HG02623 (cell line): ENCODE data around the gene ANK2.

Experiments used
- ATAC-seq: cut with Tn5 transposase; IDR thresholded peaks from one replicate; pipeline ENCODE4 v1.9.1; 2021; ENCODE audit warnings: moderate library complexity; ENCODE audit not compliant: unreplicated experiment

Gene ANK2

DNA sequence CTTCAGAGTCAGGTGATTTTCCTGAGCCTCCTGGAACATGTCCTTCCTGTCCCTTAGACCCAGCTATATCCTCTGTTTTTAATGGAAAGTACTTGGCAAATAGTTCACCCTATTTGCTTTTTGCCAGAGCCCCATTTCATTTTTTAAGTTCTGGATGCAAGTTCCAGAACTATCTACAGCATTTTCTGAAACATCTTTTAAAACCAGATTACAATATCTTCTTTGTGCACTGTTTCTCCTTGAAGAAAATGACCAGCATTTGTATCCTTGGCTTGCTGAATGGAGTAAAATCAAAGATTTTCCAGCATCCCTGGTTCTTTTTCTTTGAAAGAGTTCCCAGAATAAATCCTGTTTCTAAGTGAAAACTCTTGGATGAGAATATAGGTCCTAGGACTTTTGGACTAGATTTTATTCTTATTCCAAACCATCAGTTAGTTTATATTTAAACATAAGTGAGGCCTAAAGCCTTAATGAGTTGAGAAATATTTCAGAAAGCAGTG is 224.3 kb downstream of the ANK2 start:
- ATAC-seq, result no peak

DNA sequence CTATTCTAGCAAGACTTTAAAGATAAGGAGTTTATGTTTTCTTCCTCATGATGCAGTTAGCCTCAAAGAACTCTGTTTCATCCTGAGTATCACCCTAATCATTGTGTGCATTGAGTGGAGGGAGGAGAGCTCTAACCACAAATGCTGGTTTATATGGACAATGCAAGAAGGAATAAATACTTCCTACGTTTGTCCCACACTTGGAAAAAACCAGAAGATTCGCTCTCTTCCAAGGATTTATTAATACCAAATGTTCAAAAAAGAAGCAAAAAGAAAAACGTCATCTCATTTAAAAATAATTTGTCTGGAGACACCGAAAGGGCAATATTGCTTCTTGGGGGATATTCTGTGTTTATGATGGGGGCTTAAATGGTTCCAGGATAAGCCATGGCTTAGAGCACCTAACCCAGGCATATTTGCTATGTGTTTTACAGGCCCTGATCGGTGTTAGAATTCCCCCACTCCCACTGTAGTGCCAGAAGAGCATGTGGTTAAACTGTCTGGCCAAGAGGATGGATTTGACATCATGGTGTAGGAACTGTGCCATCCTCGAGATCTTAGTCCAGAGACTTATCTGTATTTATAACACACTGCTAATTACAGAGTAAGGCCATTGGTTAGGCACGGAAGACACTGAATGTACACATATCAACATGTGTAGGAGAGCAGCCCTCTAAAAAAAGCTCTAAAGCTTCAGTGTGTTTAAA is 227.2 kb downstream of the ANK2 start:
- no peak for ATAC-seq

- peak; percentile 98 for ATAC-seq
Measured at GRCh38 chr4:113278324-113278934, 229.0 kb downstream of the ANK2 start.

DNA sequence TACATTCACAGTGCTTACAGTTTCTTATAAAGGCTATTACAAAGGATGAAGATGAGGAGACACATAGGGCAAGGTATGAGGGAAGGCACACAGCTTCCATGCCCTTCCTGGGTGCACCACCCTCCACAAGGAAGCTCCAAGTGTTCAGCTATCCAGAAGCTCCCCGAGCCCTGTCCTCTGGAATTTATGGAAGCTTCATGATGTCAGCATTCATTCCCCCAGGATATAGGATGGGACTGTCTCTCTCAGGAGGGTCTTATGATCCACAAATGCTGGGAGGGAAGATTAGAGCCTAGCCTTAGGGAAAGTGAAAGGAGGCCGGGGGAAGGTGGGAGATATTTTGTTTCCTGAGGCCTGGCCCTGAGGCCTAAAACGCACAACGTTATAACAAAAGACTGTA is 236.0 kb downstream of the ANK2 start:
- no peak for ATAC-seq

- ATAC-seq, result no peak
Measured at GRCh38 chr4:113288257-113288656, 238.8 kb downstream of the ANK2 start.

GRCh38 chr4:113288696-113289095 is 239.2 kb downstream of the ANK2 start:
- no peak for ATAC-seq

GRCh38 chr4:113289766-113290165 is 240.3 kb downstream of the ANK2 start:
- no peak for ATAC-seq

- ATAC-seq, result no peak
Measured at GRCh38 chr4:113290666-113291065, 241.2 kb downstream of the ANK2 start.

DNA sequence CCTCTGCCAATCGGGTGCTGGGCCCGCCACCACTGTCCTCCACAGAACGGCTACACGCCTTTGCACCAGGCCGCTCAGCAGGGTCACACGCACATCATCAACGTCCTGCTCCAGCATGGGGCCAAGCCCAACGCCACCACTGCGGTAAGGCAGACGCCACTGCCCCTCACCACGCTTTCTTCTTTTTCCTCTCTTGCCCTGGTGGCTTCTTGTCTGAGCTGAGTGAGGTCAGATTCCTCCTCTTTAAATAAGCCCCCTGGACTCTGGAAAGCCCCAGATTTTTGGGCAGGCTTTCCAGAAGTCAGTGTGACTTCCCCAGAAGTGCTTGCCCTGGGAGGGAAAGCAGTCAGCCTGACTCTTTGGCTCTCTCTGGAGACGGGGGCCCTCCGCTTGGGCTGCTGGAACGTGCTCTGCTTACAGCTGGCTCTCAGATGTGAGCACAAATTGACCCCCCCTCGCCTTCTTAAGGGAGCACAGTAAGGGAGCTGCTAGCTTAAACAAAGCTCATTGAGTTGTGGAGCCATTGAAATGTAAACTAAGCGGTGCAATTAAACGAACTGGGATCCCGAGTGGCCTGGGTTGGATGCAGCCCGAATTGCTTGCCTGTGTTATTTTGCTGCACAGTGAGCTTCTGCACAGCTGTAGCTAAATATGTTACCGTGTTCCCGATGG is 243.1 kb downstream of the ANK2 start:
- ATAC-seq, result no peak

DNA sequence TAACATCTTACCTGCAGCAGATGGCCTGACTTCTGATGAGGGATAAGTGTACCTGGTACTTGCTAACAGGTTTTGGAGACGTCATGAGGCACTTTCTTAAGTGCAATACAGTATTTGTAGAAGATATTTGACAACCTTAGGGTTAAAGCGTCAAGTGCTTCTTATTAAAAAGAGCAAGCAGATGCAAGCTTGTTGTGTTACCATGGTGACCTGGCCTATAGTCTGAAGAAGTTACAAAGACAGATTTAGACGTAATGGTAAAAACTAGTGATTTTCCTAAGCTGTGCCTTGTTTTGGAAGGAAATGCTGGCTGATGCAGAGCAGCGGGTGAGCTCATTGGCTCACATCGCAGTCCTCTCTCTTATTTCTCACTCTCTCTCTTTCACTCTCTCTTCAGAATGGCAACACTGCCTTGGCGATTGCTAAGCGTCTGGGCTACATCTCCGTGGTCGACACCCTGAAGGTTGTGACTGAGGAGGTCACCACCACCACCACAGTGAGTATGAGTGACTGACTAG is 243.6 kb downstream of the ANK2 start:
- ATAC-seq, result no peak

DNA sequence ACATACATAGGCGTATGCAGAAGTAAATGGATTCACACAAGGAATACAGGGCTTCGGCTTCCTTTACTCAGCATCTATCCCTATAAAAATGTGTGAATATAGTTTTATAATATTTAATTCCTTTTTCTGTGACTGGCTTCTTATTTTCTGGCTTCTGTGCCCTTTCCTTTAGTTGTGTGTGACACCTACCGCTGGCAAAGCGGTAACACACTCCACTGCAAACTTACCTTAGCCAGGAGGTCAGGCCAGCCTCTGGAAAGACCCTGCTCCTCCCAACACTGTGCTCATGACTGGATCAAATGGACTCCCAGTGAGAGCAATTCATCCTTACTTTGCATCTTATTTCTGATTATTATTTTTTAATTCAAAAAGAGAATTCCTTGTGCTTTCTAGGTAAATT is 244.2 kb downstream of the ANK2 start:
- ATAC-seq, result no peak

DNA sequence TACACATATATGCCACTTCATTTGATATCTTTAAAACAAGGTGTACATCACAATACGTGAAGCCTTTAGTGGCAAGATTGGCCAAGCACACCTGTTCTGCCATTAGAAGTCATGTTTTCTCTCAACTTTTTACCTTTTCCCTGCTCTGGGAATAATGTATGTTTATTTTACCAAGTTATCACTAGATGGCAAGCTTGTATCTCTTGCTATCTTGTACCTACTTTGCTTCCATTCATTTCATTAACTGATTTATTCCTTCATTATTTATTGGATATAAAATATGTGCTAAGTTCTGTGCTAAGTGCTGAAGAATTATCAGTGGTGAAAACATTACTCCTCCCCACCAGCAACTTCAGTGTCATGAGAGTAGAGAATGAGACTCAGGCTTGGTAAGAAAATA is 245.5 kb downstream of the ANK2 start:
- no peak for ATAC-seq

- ATAC-seq, result no peak
Measured at GRCh38 chr4:113300471-113300928, 251.0 kb downstream of the ANK2 start.

GRCh38 chr4:113302051-113302450 is 252.6 kb downstream of the ANK2 start:
- no peak for ATAC-seq

- no peak for ATAC-seq
Measured at GRCh38 chr4:113303315-113303714, 253.9 kb downstream of the ANK2 start.

DNA sequence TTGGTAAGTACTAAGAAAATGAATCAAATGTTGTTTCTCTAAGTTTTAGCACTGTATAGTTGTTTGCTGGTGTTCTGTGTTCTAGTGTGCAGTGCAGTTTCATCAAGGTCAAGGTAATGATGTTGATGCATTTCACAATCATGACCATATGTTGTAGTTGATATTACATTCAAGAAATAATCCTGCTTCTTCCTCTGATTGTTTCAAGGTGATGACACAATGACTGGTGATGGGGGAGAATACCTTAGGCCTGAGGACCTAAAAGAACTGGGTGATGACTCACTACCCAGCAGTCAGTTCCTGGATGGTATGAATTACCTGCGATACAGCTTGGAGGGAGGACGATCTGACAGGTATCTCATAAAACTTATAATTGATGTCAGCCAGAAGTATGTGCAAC is 261.6 kb downstream of the ANK2 start:
- no peak for ATAC-seq

DNA sequence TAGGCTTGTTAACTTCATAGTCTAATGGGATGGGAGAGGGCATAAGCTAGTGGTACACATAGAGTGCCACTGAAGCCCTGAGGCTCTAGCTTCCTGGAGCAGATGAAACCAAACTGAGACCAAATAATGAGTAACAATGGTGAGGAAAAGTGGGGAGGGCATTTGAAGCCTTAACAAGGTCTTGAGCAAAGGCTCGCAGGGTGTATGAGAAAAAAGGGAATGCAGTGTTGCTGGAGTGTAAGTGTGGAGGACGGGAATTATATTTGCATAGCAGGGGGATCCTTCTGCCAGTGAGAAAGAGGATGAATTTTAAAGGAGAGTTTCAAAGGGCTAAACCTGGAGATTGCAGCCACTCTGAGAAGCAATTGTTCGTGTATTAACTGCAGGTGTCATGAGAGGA is 263.1 kb downstream of the ANK2 start:
- ATAC-seq, result no peak

DNA sequence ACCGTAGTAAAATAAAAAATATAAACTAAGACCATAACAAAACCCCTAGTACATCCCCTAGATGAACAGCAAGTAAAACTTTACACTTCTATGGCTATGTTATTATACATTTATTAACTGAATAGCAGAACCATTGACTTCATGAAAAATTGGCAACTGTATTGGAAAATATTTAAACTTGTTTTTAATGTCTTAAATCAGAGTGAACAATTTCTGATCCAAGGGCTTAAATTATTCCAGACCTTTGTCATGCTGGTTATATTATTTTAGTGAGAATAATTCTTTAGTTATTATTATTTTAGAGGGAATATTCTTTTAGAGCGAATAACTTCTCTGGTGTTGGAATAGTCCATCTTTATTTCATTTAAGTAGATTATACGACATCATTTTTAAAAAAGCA is 265.0 kb downstream of the ANK2 start:
- ATAC-seq, result no peak

DNA sequence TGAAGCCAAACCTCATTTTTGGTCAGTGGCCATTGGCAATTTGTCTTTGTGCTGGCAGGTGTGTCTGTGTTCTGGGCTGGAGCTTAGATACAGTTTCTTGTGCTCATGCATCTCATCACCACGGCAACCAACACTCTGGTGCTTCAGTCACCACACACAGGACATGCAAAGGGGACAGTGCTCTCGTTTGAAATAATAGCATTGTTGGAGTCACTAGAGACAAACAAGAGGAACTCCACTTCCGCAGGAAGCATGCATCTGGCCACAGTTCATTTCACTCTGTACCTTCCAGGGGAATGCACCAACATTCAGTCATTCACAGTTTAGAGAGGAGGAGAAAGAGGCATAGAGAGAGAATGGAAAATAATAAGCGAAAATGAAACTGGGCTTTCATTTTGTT is 267.4 kb downstream of the ANK2 start:
- peak; percentile 96 for ATAC-seq

DNA sequence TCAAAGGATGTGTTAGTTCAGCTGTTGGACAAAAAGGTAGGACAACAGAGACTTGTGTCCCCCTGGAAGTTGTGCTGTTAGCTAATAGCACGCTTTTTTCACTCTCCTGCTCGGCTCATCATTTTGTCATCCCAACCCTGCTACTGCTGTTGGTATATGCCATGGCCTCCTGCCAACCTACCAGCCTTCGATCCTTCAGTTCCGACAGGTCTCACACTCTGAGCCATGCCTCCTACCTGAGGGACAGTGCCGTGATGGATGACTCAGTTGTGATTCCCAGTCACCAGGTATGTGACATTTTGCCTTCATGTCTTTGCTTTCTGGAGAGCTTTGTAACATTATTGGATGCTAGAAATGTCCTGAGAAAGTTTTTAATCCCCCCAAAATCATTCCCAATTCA is 268.1 kb downstream of the ANK2 start:
- no peak for ATAC-seq

- no peak for ATAC-seq
Measured at GRCh38 chr4:113322736-113323135, 273.3 kb downstream of the ANK2 start.
